Measurements from ENCODE around the gene GLDN. TPM values are rescaled to one million over a fixed set of nuclear protein-coding genes. Genes with fewer than 3 reads are reported as not detected.
"Not testable (repeated sequence)": the region's sequence is repeated elsewhere in the genome, so short reads cannot be mapped to it uniquely, and the experiment has no call there.

Gene GLDN
- total RNA-seq, 1 donor from 2014 or later, result 3.0 TPM

GRCh38 chr15:51446029-51446744 is 104.7 kb downstream of the GLDN start:
- DNase-seq, result not testable (repeated sequence)

- no peak for DNase-seq
These were observed 106.6 kb downstream of the GLDN start for GRCh38 chr15:51447855-51448621.

DNA sequence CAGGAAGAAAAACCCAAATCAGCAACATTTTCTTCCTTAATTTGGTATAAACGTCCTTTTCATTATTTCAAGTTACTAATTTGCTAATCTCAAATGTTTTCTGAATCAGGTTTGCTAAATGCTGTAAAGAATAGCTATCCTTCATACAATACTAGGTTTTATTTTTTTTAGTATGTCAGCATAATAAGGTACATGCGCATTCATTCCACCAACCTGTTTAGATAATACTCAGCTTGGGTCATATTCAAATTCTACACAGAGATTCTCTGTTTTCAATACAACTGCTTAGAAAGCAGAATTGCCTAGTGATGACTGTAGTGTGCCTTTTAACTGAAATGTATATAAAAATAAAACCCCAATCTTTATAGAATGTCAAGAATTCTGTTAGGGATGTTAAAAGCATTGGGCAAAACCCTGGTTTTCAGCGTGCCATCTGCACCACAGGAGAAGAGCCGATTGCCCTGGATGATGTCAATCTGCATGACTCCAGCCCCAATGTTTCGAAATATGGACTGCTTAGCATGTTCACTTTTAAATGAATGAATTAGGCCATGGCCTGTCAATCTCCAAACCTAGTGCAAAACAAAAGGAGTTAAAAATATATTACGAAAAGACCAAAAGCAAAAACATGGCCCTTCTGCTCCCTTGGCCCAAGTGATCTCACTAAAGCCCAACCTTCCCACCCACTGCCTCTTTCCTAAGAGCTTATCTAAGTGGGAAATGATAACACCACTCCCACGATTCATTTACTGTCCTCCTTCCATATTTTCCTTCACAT is 107.4 kb downstream of the GLDN start:
- no peak for DNase-seq

GRCh38 chr15:51450001-51450400 is 108.5 kb downstream of the GLDN start:
- no peak for DNase-seq

Small RNA genes within 50 kb of the gene (small RNA-seq; reads per million reads assigned to genes)
- not detected for gene AC020891.4 (ENCODE audit: low replicate concordance)
- gene MIR7973-1 (ENCODE audit: low replicate concordance), result not detected

Other genes with a start within 250 kb of the GLDN start
- gene TNFAIP8L3, start 246.7 kb upstream of the GLDN start, total RNA-seq, result 6.5 TPM
- gene CYP19A1, start 3.1 kb upstream of the GLDN start, total RNA-seq, result 3.0 TPM

Measured in tongue (tissue), 3 donors.